ENCODE results near the gene ERP44. TPM values are rescaled to one million over a fixed set of nuclear protein-coding genes. Genes with fewer than 3 reads are reported as not detected.
A peak's percentile ranks its signal among the peaks of the same experiment; 100 is the strongest.

The ERP44 gene
- total and polyA plus RNA-seq, 12 donors: 12.9 to 43.7 (median 21.3) TPM

- no peak overlapping the region for H3K27ac ChIP-seq
- peak; percentile 70 to 92 (median 80) for DNase-seq
- WGBS, 4 donors: 54 to 64% (median 58%) methylated on average over 2 of the region's 2 CpGs
- H3K27me3 ChIP-seq: no peaks in the 10 kb centered on the region
- peak; percentile 86 to 95 (median 90) for TF ChIP-seq CTCF (IDR thresholded peaks at IDR 0.05)
- no peak for TF ChIP-seq POLR2A (IDR thresholded peaks at IDR 0.05)
- no peak overlapping the region for H3K4me3 ChIP-seq
- intact Hi-C loops (cut with DNase I): loop anchor here in 1 of 2 donors (10.0 kb wide), 1 partner anchor 297 kb away; no protein-coding TSS in a partner anchor
- H3K4me1 ChIP-seq (replicated peaks in 1 of 2): no peaks in the 10 kb centered on the region
- H3K36me3 ChIP-seq (replicated peaks in 1 of 2): no peaks in the 10 kb centered on the region
- no peaks in the 10 kb centered on the region for H3K9me3 ChIP-seq (replicated peaks in 1 of 3)
These were observed 70.5 kb downstream of the ERP44 start for GRCh38 chr9:100028201-100028784.

GRCh38 chr9:100027543-100027942 lies 71.3 kb downstream of the ERP44 start:
- Histone ChIP-seq H3K27me3 (no peaks in the 10 kb centered on the region), H3K36me3 (replicated peaks in 1 of 2) (no peaks in the 10 kb centered on the region), H3K4me1 (replicated peaks in 1 of 2) (no peaks in the 10 kb centered on the region), H3K27ac (no peak overlapping the region), H3K4me3 (no peak overlapping the region), H3K9me3 (replicated peaks in 1 of 3) (no peaks in the 10 kb centered on the region)
- intact Hi-C loops (cut with DNase I): loop anchor here in 1 of 2 donors (10.0 kb wide), 1 partner anchor 297 kb away; no protein-coding TSS in a partner anchor
- DNase-seq: no peak
- WGBS, 4 donors: 54 to 76% (median 63%) methylated on average over 2 of the region's 2 CpGs
- no peak for TF ChIP-seq POLR2A (IDR thresholded peaks at IDR 0.05)
- TF ChIP-seq CTCF (IDR thresholded peaks at IDR 0.05): no peak

GRCh38 chr9:100021931-100022330 lies 76.9 kb downstream of the ERP44 start:
- Histone ChIP-seq H3K36me3 (replicated peaks in 1 of 2) (peaks cover 0 to 7% of the 10 kb centered on the region in 2 donors), H3K4me3 (no peak overlapping the region), H3K27ac (no peak overlapping the region), H3K27me3 (no peaks in the 10 kb centered on the region), H3K4me1 (replicated peaks in 1 of 2) (no peaks in the 10 kb centered on the region), H3K9me3 (replicated peaks in 1 of 3) (no peaks in the 10 kb centered on the region)
- DNase-seq: no peak
- TF ChIP-seq POLR2A (IDR thresholded peaks at IDR 0.05) (no peak), CTCF (IDR thresholded peaks at IDR 0.05) (no peak)
- intact Hi-C loops (cut with DNase I): loop anchor here in 1 of 2 donors (10.0 kb wide), 1 partner anchor 303 kb away; no protein-coding TSS in a partner anchor
- 96 to 99% (median 98%) methylated on average over 3 of the region's 3 CpGs for WGBS, 4 donors

- no peak for DNase-seq
- Histone ChIP-seq H3K27me3 (no peaks in the 10 kb centered on the region), H3K36me3 (replicated peaks in 1 of 2) (peaks cover 0 to 13% of the 10 kb centered on the region in 2 donors), H3K27ac (no peak overlapping the region), H3K9me3 (replicated peaks in 1 of 3) (no peaks in the 10 kb centered on the region), H3K4me3 (no peak overlapping the region), H3K4me1 (replicated peaks in 1 of 2) (no peaks in the 10 kb centered on the region)
- WGBS, 4 donors: 91 to 92% (median 91%) methylated on average over 5 of the region's 5 CpGs
- TF ChIP-seq CTCF (IDR thresholded peaks at IDR 0.05): no peak
- TF ChIP-seq POLR2A (IDR thresholded peaks at IDR 0.05): no peak
- intact Hi-C loops (cut with DNase I): loop anchor here in 1 of 2 donors (10.0 kb wide), 1 partner anchor 305 kb away; no protein-coding TSS in a partner anchor
These were observed 78.5 kb downstream of the ERP44 start for GRCh38 chr9:100020121-100020795.
